Psoas muscle (tissue), 8 donors: ENCODE results near the gene F10. TPM values are rescaled to one million over a fixed set of nuclear protein-coding genes. Genes with fewer than 3 reads are reported as not detected.

ENCODE experiments used
- ATAC-seq, 4 donors: fragments of 200-7000 bp; cut with Tn5 transposase; one replicate each; pipeline ENCODE4 v1.9.1; 2020; ENCODE audit warnings: moderate library complexity in 3 of 4, mild to moderate bottlenecking in 2 of 4
- DNase-seq, 2 donors: peaks; one replicate each; pipeline ENCODE4 v3.0.0-alpha.2; 2020
- H3K27ac ChIP-seq: fragments of 200-600 bp; one replicate; pipeline ENCODE4 v1.8.0; 2022
- H3K27me3 ChIP-seq, 3 donors: fragments of 200-600 bp in 1 of 3; one replicate each; pipeline versions ENCODE4 v1.6.1 to v1.8.0; 2013 to 2022; ENCODE audit warnings: low read length in 2 of 3, mild to moderate bottlenecking in 2 of 3, moderate library complexity in 1 of 3; ENCODE audit not compliant: insufficient read depth in 3 of 3
- H3K36me3 ChIP-seq, 2 donors: fragments of 200-600 bp in 1 of 2; one replicate each; pipeline versions ENCODE4 v1.6.1 to v1.8.0; 2013 to 2022; ENCODE audit warnings: low read depth in 1 of 2, mild to moderate bottlenecking in 1 of 2, moderate library complexity in 1 of 2; ENCODE audit not compliant: insufficient read depth in 1 of 2
- H3K4me1 ChIP-seq: fragments of 200-600 bp; one replicate; pipeline ENCODE4 v1.8.0; 2022
- H3K4me3 ChIP-seq: fragments of 200-600 bp; one replicate; pipeline ENCODE4 v1.8.0; 2022; ENCODE audit warnings: mild to moderate bottlenecking
- H3K9me3 ChIP-seq: fragments of 200-600 bp; one replicate; pipeline ENCODE4 v1.8.0; 2022
- WGBS, 3 donors: extraction: QIAGEN DNeasy Blood & Tissue Kit; methylation state at CpG; one replicate each; pipeline versions ENCODE4 v1.1.6 to v1.1.7; 2013; 5-methylcytosine and 5-hydroxymethylcytosine counted together
- intact Hi-C, 2 donors: fragments of 100-400 bp; cut with DNase I; formaldehyde crosslinking; loops; one replicate each; pipeline versions ENCODE4 v1.11.0 to v1.14.2; 2022
- polyA plus RNA-seq, 3 donors: library from polyadenylated mRNA; stranded (reverse); fragments of 200-250 nt; gene quantifications; one replicate each; pipeline ENCODE4 v1.2.3, GENCODE V29; 2013
- total RNA-seq, 4 donors: library from RNA; stranded (reverse); fragmentation: NEBNext Ultra II Directional in 2 of 4; extraction: Animal tissue kit (Norgen Biotek cat#: 25700) in 2 of 4; gene quantifications; one replicate each; pipeline versions ENCODE4 v1.2.1 to v1.2.4, GENCODE V29; 2021 to 2023
- TF ChIP-seq, protein P1 (sequence below): fragments of 200-600 bp; IDR thresholded peaks from one replicate; pipeline ENCODE4 v1.8.0; 2022; ENCODE audit warnings: antibody characterized with exemption
- donor health status: healthy with polysubstance abuse.
- donor health status: DM: no; HTN: no; CAD: no; lungs with moderate emphysema.
- donor health status: Bipolar disorder and iron deficiency.
- donor health status: healthy.
- donor health status: DM: yes; HTN: yes; CAD: no.
- donor health status: DM: no; HTN: no; CAD: no.
- donor health status: DM: no; HTN: no; CAD: no.
- donor health status: DM: yes; HTN: yes; CAD: no.

F10 gene
- total and polyA plus RNA-seq, 7 donors, result 0.63 to 4.9 (median 1.5) TPM

- Histone ChIP-seq H3K9me3 (no peaks in the 10 kb centered on the region), H3K27me3 (no peaks in the 10 kb centered on the region), H3K4me3 (no peak overlapping the region), H3K4me1 (no peaks in the 10 kb centered on the region), H3K27ac (no peak overlapping the region), H3K36me3 (peaks cover 0 to 41% of the 10 kb centered on the region in 2 donors)
- intact Hi-C loops, result no loop called here
- 85 to 93% (median 93%) methylated on average over 13 of the region's 13 CpGs for WGBS, 3 donors
- ATAC-seq (peak in 2 of 4 donors; percentile 8 to 32), DNase-seq (no peak)
- TF ChIP-seq, protein P1, sequence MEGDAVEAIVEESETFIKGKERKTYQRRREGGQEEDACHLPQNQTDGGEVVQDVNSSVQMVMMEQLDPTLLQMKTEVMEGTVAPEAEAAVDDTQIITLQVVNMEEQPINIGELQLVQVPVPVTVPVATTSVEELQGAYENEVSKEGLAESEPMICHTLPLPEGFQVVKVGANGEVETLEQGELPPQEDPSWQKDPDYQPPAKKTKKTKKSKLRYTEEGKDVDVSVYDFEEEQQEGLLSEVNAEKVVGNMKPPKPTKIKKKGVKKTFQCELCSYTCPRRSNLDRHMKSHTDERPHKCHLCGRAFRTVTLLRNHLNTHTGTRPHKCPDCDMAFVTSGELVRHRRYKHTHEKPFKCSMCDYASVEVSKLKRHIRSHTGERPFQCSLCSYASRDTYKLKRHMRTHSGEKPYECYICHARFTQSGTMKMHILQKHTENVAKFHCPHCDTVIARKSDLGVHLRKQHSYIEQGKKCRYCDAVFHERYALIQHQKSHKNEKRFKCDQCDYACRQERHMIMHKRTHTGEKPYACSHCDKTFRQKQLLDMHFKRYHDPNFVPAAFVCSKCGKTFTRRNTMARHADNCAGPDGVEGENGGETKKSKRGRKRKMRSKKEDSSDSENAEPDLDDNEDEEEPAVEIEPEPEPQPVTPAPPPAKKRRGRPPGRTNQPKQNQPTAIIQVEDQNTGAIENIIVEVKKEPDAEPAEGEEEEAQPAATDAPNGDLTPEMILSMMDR, result no peak
Measured at GRCh38 chr13:113169277-113170272, 47.0 kb downstream of the F10 start.

GRCh38 chr13:113170511-113170910 is 47.9 kb downstream of the F10 start:
- Histone ChIP-seq H3K9me3 (no peaks in the 10 kb centered on the region), H3K4me1 (no peaks in the 10 kb centered on the region), H3K27ac (no peak overlapping the region), H3K36me3 (peaks cover 0 to 50% of the 10 kb centered on the region in 2 donors), H3K4me3 (no peak overlapping the region), H3K27me3 (no peaks in the 10 kb centered on the region)
- ATAC-seq, result no peak
- intact Hi-C loops, result no loop called here
- no peak for DNase-seq
- whole genome bisulfite sequencing, 3 donors, result 79 to 83% (median 80%) methylated on average over 5 of the region's 5 CpGs
- TF ChIP-seq, protein P1, result no peak

DNA sequence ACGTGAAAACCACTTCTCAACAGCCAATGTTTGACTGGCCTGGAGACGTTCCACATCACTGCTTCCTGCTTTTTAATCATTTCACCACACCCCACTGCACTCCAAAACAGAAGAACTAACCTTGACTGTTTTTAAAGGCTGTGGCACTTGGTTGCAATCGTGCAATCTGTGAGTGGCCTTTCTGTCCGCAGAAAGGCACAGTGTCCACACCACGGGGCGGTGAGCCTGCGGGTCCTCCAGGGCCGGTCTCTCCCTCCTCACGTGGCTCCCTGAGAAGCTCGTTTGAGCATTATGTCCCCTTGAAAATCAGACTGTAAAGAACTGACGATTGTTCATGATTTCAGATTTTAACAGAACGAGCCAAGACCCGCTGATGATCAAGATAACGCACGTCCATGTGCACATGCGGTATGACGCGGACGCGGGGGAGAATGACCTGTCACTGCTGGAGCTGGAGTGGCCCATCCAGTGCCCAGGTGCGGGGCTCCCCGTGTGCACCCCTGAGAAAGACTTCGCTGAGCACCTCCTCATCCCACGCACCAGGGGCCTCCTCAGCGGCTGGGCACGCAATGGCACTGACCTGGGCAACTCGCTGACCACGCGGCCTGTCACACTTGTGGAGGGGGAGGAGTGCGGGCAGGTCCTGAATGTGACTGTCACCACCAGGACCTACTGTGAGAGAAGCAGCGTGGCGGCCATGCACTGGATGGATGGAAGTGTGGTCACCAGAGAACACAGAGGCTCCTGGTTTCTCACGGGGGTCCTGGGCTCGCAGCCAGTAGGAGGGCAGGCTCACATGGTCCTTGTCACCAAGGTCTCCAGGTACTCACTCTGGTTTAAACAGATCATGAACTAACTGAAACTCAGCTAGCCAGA is 48.9 kb downstream of the F10 start:
- Histone ChIP-seq H3K27ac (no peak overlapping the region), H3K9me3 (no peaks in the 10 kb centered on the region), H3K4me3 (no peak overlapping the region), H3K4me1 (no peaks in the 10 kb centered on the region), H3K27me3 (no peaks in the 10 kb centered on the region), H3K36me3 (peaks cover 0 to 60% of the 10 kb centered on the region in 2 donors)
- ATAC-seq, result no peak
- 92 to 95% (median 94%) methylated on average over 34 of the region's 34 CpGs for WGBS, 3 donors
- DNase-seq, result no peak
- TF ChIP-seq, protein P1, result no peak
- intact Hi-C loops, result no loop called here

- DNase-seq, result no peak
- TF ChIP-seq, protein P1, result no peak
- 91 to 93% (median 92%) methylated on average over 13 of the region's 13 CpGs for WGBS, 3 donors
- ATAC-seq, result no peak
- Histone ChIP-seq H3K36me3 (peaks cover 0 to 70% of the 10 kb centered on the region in 2 donors), H3K27me3 (no peaks in the 10 kb centered on the region), H3K9me3 (no peaks in the 10 kb centered on the region), H3K4me1 (no peaks in the 10 kb centered on the region), H3K27ac (no peak overlapping the region), H3K4me3 (no peak overlapping the region)
- intact Hi-C loops, result no loop called here
Measured at GRCh38 chr13:113172419-113172926, 49.9 kb downstream of the F10 start.
